ENCODE measurements around the gene ZNF792.
"Not testable (repeated sequence)": the region's sequence is repeated elsewhere in the genome, so short reads cannot be mapped to it uniquely, and the experiment has no call there.

ZNF792 gene

DNA sequence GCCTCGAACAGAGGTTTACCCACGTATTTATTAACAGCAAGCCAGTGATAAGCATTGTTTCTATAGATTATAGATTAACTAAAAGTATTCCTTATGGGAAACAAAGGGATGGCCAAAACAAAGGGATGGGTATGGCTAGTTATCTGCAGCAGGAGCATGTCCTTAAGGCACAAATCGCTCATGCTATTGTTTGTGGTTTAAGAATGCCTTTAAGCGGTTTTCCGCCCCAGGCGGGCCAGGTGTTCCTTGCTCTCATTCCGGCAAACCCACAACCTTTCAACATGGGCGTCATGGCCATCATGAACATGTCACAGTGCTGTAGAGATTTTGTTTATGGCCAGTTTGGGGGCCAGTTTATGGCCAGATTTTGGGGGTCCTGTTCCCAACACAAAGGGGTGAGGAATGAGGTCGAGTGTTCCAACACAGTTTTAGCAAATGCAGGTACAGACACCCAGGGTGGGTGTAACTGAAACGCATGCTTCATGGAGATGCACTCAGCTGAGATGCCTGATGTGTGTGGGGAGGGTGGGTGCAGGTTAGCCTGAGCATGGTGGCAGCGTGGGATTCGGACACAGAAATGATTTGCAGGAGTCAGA, 6.3 kb upstream of the ZNF792 start:
- not testable (repeated sequence) for DNase-seq

GRCh38 chr19:34969721-34970120, 5.7 kb upstream of the ZNF792 start:
- no peak for DNase-seq

- no peak for DNase-seq
Observed at GRCh38 chr19:34967551-34967950, 3.5 kb upstream of the ZNF792 start.

DNA sequence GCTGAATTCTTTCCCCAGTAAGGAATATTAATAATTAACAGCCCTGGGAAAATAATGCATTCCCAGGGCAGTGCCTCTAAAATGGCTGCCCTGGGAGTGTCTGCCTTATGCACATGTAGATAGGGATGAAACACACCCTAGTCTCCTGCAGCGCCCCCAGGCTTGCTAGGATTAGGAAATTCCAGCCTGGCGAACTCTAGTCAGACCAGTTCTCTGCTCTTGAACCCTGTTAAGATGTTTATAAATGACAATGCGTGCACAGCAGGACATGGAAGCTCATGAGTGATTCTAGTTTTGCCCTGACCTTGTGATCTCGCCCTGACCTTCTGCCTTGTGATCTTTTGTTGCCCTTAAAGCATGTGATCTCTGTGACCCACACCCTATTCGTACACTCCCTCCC, 1.5 kb upstream of the ZNF792 start:
- DNase-seq: not testable (repeated sequence)

DNA sequence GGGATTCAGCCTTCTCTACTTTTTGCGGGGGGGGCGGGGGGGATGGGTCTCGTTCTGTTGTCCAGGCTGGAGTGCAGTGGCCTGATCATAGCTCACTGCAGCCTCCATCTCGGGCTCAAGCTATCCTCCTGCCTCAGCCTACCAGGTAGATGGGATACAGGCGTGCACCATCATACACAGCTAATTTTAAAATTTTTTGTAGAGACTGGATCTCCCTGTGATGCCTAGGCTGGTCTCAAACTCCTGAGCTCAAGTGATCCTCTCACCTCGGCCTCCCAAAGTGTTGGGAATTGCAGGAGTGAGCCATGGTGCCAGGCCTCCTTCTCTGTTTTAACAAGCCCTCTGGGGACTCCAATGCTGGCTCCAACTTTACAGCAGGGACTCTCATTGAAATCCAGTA, 569 bp upstream of the ZNF792 start:
- DNase-seq: no peak

DNA sequence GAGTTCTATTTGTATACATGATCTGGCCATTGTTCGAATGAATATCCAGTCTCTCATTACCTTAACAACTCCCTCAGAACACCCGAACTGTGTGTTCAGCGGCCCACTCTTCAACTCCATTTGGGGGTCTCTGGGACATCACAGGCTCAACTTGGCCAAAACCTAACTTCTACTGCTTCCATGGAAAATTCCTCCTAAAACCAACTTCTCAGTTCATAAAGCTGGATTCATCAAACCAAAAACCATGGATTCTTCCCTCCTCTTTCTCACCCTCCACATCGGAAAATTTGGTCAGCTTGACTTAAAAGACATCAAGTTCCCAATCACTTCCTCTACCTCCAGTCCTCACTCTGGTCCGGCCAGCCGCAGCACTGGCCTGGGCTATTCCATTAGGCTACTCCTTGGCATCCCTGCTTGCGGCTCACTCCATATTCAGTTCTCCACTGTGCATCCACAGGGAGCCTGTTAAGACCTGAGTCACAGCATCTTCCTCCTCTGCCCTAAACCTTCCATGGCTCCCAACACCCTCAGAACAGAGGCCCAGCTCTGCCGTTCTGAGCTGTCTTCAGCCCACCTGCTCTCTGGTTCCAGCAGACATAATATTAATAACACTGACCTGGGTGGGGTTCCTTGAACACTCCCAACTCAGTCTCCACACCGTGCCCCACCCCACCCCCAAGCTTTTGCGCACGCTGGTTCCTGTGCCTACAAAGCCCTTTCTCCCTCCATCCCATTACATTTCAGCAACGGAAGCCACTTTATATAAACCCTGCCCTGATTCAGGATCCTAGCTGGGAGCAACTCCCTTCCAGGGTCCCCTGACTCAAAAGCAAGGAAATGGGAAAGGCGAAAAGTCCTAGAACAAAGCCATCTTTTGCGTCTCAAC, 1.1 kb downstream of the ZNF792 start:
- DNase-seq: no peak

DNA sequence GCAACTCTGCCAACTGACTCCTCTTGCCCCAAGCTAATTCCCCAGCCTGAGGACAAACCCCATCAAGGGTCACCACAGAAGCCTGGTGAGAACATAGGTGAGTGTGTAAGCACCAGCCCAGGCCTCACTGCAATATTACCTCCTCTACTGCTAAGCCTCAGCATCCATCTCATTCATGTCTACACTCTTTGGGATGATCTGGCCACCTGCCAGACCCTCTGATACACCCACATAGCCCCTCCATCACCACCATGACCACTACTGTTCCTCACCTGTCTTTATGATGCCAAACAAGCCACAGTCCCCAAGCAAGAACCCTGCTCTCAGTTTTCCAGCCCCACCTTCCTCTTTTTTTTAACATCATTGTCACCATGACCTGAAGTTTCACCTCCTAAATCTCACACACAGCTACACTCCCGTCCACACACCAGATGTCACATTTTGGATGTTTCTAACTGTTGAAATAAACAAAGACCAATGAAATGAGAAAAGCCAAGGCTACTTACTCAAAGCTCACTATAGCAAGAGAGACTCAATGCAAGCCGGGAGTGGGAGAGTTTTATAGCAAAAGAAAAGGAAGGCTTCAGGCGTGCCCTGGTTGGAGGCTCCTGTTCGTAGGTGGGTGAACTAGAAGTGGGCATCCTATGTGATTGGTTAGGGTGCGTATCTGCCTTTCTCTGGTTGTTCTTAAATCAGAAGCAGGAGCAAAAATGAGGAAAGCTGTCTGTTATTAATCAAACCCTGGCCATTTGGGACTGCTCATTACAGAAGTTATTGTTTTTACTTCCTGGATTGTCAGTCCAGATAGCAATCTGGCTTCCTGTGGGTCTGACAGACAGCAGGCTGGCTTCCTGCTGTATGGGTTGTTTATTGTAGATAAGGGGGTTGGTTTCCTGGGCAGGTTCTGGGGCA, 2.0 kb downstream of the ZNF792 start:
- DNase-seq: no peak

DNA sequence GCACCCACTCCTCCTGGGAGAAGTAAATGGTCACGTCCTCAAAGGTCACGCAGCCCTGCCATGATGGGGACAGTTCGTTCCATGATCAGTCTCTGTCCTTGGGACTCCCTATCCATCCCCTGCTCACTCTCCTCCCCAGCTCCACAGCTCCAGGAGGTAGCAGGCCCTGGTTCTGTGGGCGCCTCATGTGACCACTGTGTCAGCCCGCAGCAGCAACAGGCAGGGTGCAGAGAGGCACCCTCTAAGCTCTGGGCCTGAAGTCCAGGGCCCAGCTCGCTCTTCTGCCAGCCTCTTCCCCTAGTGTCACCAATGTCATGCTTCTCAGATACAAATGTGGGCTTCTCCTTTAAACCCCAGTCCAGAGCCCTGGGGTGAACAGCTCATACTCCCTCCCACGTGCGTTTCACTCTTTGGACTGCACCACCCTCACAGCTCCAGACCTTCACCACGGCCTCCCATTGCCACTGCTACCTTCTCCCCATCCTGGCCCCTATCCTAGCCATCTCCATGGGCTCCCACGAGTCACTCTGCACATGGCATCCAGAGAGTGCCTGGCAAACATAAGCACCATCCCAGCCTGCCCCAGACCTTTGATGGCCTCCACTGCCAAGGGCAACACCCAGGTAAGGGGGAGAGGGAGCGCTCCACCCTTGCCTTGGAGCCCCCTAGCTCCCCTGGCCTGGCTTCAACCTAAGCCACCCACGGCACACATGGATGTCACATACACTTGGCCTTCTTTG, 2.9 kb downstream of the ZNF792 start:
- no peak for DNase-seq

DNA sequence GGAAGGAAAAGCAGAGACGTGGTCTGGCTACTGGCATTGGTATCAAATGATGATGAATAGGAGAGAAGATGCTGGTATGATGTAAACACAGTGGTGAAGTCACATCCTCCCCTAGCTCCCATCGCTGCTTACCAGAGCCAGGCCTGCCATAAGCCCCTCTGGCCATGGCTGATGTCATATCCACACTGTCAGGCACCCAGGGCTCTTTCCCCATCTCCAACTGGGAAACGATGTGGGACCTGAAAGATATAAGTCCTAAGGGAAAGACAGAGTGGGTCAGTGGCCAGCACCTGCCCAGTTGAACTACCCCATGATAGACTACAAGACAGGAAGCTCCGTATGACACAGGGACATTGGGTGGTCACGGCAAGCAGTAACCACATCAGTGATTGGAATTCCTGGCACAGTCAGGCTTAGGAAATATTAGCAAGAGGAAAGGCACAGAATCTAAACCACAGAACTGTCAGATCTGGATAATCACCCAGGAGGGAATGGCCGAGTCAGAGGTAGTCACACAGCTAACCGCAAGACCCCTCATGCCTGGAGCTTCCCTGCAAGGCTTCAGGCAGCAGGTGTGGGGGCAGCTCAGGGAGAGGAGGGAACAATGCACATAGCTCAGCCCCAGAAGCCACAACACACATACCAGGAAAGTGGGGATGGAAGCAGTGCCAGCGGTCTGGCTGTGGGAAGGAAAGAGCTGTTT, 3.8 kb downstream of the ZNF792 start:
- DNase-seq: no peak

GRCh38 chr19:34959021-34959420, 5.0 kb downstream of the ZNF792 start:
- no peak for DNase-seq

DNA sequence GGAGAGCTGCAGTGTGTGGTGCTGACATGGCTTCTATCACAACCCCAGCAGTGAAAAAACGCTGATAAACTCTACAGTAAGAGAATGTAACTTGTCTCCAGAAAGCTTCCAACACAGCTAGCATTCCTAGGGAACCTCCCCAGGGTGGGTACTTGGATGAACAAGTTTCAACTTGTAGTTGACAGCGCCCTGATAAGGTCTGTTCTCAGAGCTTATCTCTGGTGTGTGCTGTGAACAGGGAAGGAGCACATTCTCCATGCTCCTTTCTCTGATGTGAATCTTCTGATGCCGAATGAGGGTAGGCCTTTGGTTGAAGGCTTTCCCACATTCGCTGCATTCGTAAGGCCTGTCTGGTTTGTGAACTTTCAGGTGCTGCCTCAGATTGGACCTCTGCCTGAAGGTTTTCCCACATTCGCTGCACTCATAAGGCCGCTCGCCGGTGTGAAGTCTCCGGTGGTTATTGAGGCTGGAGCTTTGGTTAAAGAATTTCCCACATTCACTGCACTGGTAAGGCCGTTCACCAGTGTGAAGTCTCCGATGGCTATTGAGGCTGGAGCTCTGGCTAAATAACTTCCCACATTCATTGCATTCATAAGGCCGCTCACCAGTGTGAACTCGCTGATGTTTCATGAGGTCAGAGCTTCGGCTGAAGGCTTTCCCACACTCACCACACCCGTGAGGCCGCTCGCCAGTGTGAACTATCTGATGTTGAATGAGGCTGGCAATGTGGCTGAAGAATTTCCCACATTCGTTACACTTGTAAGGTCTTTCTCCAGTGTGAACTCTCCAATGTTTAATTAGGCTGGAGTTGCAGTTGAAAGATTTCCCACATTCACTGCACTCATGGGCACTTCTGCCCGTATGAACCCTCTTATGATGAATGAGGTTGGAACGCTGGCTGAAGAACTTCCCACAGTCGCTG, 5.9 kb downstream of the ZNF792 start:
- no peak for DNase-seq

- no peak for DNase-seq
Observed at GRCh38 chr19:34953092-34953491, 10.9 kb downstream of the ZNF792 start.

DNA sequence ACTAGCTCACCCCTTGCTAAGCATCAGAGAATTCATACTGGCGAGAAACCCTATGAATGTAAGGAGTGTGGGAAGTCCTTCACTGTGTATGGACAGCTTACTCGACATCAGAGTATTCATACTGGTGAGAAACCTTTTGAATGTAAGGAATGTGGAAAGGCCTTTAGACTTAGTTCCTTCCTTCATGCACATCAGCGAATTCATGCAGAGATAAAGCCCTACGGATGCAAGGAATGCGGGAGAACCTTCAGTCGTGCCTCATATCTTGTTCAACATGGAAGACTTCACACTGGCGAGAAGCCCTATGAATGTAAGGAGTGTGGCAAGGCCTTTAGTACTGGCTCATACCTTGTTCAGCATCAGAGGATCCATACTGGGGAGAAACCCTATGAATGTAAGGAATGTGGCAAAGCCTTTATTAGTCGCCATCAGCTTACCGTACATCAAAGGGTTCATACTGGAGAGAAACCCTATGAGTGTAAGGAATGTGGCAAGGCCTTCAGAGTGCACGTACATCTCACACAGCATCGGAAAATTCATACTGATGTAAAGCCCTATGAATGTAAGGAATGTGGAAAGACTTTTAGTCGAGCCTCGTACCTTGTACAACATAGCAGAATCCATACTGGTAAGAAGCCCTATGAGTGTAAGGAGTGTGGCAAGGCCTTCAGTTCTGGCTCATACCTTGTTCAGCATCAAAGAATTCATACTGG, 20.0 kb downstream of the ZNF792 start:
- DNase-seq: no peak

GRCh38 chr19:34938886-34939285, 25.1 kb downstream of the ZNF792 start:
- DNase-seq: no peak

- DNase-seq: no peak
Observed at GRCh38 chr19:34936184-34936583, 27.8 kb downstream of the ZNF792 start.

GRCh38 chr19:34932494-34932893, 31.5 kb downstream of the ZNF792 start:
- DNase-seq: no peak

DNA sequence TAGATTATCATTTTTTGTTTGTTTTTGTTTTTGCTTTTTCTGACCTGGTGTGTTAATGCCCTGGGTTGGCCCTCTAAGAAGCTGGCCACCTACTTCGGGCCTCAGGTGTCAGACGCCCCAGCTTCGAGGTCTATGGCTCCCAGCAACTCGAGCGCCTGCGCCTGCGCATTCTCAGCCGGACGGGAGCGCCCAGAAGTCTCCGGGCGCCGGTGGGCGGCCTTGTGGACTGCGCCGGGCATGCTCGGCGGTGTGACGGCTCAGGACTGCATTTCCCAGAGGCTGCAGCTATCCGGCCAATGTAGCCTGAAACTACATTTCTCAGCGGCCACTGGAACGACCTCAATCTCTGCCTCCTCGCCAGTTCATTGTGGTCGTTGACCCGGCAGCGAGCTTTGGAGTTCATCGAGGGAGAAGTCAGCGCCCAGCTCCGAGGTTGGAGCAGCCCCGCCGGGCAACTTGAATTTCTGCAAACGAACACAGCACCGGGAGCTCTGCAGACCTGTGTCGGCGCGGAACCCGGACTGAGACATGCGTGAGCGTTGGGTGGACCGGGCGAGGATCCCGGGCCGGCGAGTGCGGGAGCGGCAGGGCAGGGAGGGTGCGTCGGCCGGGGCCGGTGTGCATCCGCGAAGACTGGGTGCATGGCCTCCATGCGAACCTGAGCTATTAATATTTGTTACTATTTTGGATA, 37.2 kb downstream of the ZNF792 start, which contains the start of gene ZNF30:
TSS of gene ZNF30 (plus strand) at position 219 of the 691 bp plus-strand sequence. CDS start 3,045 bp downstream, outside the sequence.
- peak; percentile 85 to 90 for DNase-seq

DNA sequence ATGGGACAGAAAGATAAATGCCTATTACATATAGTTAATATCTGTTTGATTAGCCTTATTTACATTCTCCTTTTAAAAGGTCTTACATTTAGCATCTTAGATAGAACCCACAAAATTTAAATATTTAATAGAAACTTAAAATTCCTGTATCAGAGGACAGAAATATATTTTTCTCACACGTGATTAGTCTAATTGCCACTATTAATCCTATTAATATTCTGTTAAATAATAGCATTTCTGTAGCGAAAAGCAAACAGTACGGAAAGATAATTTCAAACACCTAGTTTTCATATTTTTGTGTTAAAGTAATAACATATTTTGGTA, 37.7 kb downstream of the ZNF792 start:
- DNase-seq: no peak

- DNase-seq: no peak
Observed at GRCh38 chr19:34925278-34925855, 38.7 kb downstream of the ZNF792 start.

All from SHP77 (cell line).